ENCODE results near the gene OPCML.

OPCML gene

GRCh38 chr11:133409799-133410198, 122.5 kb downstream of the OPCML start:
- no peak for DNase-seq (ENCODE audit: low read depth)

DNA sequence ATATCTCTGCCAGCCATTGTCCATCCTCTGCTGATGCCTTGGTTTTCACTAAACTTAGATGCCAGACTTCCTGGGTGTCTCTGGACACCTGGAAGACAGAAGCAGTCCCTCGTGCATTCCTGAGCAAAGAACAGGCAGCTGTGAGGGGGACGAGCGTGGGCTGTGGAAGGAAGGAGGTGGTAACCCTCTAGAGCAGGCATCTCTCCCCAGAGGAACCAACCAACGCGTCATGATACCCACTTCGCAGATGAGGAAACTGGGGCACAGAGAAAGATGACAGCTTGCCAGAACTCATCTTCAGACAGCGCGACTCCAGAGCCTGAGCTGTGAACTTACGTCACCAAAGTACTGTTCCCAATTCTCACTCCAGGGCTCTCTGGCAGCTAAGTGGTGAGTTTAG, 123.4 kb downstream of the OPCML start:
- DNase-seq (ENCODE audit: low read depth), result no peak

GRCh38 chr11:133408402-133408801, 123.9 kb downstream of the OPCML start:
- DNase-seq (ENCODE audit: low read depth), result no peak

GRCh38 chr11:133406489-133406888, 125.8 kb downstream of the OPCML start:
- no peak for DNase-seq (ENCODE audit: low read depth)

GRCh38 chr11:133403900-133404299, 128.4 kb downstream of the OPCML start:
- no peak for DNase-seq (ENCODE audit: low read depth)

DNA sequence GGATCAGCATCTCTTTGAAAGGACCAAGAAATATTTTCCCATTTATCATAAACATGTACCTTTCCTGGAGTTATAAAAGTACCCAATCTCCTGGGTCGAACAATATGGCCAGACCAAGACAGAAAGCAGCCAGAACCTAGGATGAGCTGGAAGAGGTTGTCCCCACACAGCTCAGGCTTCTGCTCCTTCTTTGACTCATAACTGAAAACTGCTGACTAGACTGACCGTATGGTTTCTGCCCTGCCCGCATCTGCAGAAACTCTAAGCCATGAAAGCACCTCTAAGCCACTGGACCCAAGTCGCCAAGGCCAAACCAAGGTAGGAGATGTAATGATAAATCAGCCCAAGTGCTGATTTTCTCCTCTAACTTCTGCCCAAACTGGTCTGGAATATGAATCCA, 129.8 kb downstream of the OPCML start:
- DNase-seq (ENCODE audit: low read depth), result no peak

DNA sequence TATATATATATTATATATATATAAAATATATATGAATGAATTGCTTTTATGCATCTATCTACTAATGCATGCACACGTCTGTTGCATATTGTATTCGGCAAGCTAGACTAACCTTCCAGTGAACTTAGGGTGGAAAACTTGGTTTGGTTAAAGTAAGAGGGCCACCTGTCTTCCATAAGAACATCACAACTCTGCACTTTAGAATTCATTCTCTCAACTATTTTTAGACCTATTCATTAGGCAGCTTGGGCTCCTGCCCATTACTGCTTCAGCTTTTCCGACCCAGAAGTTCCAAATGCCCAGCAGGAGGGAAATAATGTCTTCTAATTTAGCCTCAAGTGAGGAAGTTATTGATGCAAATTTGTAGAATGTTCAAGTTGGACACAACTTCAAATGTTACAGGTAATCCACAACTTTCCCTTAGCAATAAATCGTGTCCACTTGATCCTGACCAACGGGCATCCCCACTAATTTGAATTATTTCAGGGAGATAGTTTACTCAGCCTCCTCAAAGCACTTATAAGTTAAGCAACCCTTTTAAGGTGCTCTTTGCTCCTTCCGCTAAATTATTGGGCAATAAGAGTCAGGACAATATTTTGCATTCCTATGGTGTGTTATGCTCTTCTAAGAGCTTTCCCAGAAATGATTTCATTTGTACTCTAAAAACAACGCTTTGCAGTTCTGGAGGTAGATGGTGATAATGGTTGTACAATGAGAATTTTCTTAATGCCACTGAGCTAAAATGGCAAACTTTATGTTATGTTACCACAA, 132.3 kb downstream of the OPCML start:
- no peak for DNase-seq (ENCODE audit: low read depth)

DNA sequence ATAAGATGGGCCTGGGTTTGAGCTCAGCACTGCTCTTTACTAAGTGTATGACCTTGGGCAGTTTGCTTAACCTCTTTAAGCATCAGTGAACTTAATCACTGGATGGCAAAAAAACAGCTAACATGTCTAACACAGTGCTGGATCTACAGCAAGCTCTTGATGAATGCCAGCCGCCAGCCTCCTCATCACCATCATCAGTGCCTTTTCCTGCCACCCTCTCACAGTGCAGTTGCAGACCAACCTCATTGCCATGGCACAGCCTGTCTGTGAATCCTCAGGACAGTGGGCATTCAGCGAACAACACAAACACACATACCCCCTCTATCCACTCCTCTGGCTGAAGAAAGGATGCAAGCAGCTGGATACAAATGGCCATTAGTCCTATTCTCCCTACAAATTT, 133.0 kb downstream of the OPCML start:
- DNase-seq (ENCODE audit: low read depth), result no peak

DNA sequence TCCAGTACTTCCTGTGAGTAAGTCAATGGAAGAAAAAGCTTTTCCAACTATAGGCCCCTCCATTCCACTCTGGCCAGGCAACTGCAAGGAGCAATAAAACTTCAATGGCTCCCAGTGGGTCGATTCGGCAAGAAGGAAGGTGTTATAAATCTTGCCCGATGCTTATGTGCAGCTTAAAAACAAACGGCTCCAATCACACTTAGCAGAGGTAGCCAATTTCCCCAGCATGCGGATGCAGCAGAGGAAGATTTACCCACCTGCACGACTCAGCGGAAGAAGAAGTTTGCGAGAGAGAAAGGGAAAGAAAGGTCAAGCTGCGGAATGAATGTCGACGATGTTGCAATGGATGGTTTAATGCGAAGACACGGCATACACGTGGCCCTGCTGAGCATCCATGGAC, 141.5 kb downstream of the OPCML start:
- no peak for DNase-seq (ENCODE audit: low read depth)

DNA sequence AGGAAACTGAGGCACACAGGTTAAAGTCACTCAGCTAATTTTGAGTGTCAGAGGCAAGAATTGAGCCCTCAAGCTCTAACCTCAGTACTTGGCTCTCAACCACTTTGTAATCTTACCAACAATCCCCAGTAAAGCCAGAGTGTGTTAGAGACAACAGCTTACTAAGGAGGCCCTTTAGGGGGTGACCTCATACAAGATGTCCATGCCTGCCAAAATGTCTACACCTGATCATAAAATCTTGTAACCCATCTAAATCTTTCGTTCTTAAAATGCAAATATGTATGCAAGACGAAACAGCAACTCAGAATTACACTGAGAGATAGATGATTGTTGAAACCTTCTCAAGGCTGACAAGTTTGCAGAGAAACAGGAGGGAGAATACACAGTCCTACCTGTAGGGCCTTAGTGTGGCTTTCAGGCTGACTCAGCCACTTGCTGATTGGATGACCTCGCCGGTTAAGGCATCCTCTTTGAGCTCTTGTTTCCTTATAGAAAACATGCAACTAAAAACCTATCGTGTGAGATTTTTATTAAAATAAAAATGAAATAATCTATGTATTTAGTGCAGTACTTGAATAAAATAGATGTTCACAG, 143.2 kb downstream of the OPCML start:
- DNase-seq (ENCODE audit: low read depth), result no peak

DNA sequence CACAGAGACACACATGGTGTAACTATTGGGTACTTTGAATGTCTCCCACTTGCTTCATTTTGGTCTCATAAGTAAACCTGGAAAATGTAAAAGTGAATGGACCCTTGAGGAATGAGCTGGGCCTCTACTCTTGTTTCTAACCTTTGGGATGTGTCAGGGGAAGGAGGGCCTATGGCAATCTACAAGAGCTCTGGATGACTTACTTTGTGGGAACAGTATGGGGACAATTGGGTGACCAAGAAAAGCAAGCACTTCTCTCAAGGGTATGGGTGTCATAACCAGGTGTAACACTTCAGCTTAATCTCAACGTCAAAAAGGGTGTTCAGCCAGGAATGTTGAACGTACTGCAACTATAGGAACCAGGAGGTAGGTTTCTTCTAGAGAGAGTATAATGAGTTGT, 144.0 kb downstream of the OPCML start:
- DNase-seq (ENCODE audit: low read depth), result no peak

DNA sequence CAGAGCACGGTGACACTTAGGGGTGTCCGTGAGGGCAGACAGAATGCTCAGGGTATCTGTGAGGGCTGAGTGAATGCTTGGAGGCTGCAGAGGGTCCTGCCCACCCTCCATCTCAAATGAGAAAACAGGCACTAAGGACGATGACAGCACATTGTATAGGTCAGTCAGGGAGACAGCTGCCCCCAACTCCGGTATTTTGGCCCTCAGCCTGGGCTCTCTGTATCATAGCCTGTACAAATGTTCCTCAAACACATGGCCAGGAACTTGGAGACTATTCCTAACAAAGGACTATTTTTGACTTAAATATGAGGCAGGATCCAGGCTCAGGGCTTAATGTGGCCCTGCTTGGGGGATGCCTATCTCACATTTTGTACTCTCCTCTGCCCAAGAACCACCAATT, 145.4 kb downstream of the OPCML start:
- no peak for DNase-seq (ENCODE audit: low read depth)

DNA sequence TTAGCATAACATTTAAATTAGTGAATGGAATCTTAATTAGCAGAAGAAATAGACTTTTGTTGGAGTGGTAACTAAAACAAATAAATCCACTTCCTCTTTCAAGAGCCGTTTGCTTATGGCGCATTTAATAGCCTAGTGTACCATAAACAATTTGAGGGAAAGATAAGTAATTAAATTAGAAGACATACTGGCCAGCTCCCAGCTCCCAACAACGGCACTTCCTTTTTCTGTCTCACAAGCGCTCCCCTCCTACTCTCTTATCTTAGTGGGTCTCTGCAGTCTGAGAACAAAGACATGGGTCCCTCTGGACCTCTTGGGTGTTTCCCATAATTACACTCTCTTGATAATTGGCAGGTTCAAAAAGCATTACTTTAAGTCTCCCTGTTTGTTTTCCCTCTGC, 146.0 kb downstream of the OPCML start:
- no peak for DNase-seq (ENCODE audit: low read depth)

- no peak for DNase-seq (ENCODE audit: low read depth)
These were observed 146.5 kb downstream of the OPCML start for GRCh38 chr11:133385781-133386180.

DNA sequence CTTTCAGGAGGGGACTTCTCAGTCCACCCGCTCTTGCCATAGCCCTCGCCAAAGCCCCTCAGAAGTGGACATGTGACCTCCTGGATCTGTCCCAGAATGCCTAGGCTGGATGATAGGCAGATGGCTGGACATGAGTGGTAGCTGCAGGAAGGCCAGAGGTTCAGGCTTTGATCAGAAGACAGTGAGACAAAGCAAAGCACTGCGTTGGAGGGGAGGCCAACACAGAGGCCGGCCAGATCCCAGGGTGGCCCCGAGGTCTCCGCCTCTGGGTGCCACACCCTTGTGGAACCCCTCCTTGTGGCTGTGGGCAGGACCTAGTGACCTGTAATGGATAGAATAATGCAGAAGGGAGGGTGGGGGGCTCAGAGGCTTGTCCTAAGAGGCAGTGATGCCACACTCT, 147.6 kb downstream of the OPCML start:
- no peak for DNase-seq (ENCODE audit: low read depth)

- DNase-seq (ENCODE audit: low read depth), result no peak
These were observed 148.6 kb downstream of the OPCML start for GRCh38 chr11:133383689-133384088.

DNA sequence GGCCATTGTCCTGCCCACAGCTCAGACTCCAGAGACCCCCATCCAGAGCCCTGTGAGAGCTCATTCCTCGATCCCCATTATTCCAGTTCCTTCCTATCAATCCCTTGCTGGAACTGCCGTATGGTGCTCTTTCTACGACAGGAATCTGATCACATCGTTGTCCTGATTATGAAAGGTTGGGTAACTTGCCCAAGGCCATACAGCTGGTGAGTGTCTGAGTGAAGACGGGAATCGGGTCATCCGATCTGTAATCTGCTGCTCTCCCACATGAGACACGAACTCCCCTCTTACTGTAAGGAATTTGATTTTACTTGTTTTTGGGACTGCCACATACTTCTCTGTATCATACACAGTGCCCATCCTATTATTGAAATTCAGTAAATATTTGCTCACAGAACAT, 149.1 kb downstream of the OPCML start:
- DNase-seq (ENCODE audit: low read depth), result no peak

DNA sequence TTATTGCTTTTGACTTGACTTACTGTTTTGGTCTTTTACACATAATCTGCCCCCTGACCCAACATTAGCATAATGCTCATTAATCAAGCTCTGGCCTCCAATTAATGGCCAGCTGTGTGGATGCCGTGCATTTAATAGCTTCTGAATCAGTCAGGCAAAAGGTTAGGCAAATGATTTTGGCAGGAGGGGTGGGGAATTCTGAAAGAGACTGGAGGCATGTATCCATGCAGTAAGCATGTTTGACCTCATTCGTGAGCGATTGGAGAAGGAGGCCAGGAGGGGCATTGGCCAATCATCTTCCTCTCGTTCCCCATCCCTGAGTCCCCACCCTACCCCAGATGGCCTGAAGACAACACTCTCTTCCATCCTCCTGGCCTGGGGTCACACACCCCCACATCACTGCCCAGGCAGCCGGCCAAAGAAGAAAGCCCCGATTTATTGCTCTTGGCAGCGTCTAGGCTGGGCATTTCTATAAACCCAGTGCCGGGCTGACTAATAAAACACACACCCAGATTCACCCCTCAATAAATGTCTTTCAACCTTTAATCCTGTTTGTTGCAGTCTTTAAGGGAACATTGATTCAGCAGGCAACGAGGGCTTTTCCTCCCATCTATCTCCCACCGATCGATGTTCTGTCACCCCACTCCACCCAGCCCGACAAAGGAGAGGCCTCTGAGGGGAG, 150.0 kb downstream of the OPCML start:
- DNase-seq (ENCODE audit: low read depth), result no peak

GRCh38 chr11:133381761-133382130, 150.6 kb downstream of the OPCML start:
- DNase-seq (ENCODE audit: low read depth), result no peak

GRCh38 chr11:133366147-133366546, 166.2 kb downstream of the OPCML start:
- no peak for DNase-seq (ENCODE audit: low read depth)

DNA sequence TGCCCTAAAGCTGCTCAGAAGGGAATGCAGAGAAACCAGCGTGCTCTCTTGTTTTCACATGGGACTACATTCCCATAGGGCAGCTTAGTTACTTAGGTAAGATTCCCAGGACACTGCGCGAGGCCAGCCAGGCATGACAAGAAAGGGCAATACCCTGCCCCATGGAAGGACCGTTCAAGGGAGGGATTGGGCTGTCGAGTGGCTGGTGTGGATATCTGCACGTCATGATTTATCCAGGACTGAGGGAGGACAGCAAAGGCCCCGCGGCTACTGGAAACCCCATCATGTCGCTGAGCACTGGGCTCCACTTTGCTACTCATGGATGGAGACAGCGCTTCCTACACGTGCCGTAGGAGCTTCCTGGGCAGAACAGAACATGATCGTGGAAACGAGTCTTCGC, 169.4 kb downstream of the OPCML start:
- DNase-seq (ENCODE audit: low read depth), result no peak

DNA sequence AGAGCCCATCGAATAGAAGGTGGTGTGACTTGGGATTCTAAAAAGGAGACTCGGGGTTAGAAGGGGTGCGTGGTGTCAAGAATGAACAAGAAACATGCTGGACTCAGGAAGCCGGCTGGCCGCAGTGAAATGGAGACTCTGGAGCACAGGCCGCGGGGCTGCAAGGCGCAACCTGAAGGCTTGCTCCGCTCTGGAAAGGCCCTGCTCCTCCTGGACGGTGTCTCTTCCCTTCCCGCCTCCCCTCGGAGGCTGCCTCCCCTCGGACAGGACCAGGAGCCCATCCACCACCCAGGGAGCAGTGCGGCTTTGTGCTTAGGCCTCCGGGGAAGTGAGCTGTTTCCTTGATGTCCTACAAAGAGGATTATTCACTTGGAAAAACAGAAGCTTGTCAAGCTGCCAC, 170.1 kb downstream of the OPCML start:
- no peak for DNase-seq (ENCODE audit: low read depth)

GRCh38 chr11:133361689-133361994, 170.7 kb downstream of the OPCML start:
- no peak for DNase-seq (ENCODE audit: low read depth)

Data from stimulated activated CD8-positive, alpha-beta memory T cell treated with anti-CD3 and anti-CD28 coated beads, Interleukin-12 subunit alpha, Interleukin-12 subunit beta, amount 100 ng/mL, for 4 hours (primary cell).